ENCODE results near the gene DNAJC5G.

GRCh38 chr2:27320958-27321543, 45.8 kb downstream of the DNAJC5G start:
- TF ChIP-seq EZH2 (IDR thresholded peaks at IDR 0.05; ENCODE audit: low read length, missing control alignments) (no peak), CTCF (conservative IDR thresholded peaks at IDR 0.05 in 1 of 2, IDR thresholded peaks at IDR 0.05 in 1 of 2; ENCODE audit: low read depth in 1 of 2, low read length in 2 of 2) (peak; percentile 53 to 61)

All from fibroblast of lung (primary cell).